ENCODE measurements around the gene LAMP1.
"Not testable (repeated sequence)": the region's sequence is repeated elsewhere in the genome, so short reads cannot be mapped to it uniquely, and the experiment has no call there.

LAMP1 gene

GRCh38 chr13:113296823-113297369 lies at the start of gene LAMP1:
LAMP1 (plus strand) TSS chr13:113297239; CDS start chr13:113297435, 196 bp downstream.
- peak; percentile 97 to 99 (median 98) for DNase-seq (ENCODE audit: low read depth in 2 of 3, low spot score in 1 of 3)

- DNase-seq (ENCODE audit: low read depth in 2 of 3, low spot score in 1 of 3): no peak
Observed at GRCh38 chr13:113252516-113253095, 44.4 kb upstream of the LAMP1 start.

- not testable (repeated sequence) for DNase-seq (ENCODE audit: low read depth in 2 of 3, low spot score in 1 of 3)
Observed at GRCh38 chr13:113257908-113258307, 39.1 kb upstream of the LAMP1 start.

- DNase-seq (ENCODE audit: low read depth in 2 of 3, low spot score in 1 of 3): no peak
Observed at GRCh38 chr13:113258321-113259054, 38.6 kb upstream of the LAMP1 start.

GRCh38 chr13:113260996-113261395 lies 36.0 kb upstream of the LAMP1 start:
- no peak for DNase-seq (ENCODE audit: low read depth in 2 of 3, low spot score in 1 of 3)

- DNase-seq (ENCODE audit: low read depth in 2 of 3, low spot score in 1 of 3): not testable (repeated sequence)
Observed at GRCh38 chr13:113263016-113263415, 34.0 kb upstream of the LAMP1 start.

- DNase-seq (ENCODE audit: low read depth in 2 of 3, low spot score in 1 of 3): no peak
Observed at GRCh38 chr13:113267642-113268405, 29.2 kb upstream of the LAMP1 start.

GRCh38 chr13:113272031-113272430 lies 25.0 kb upstream of the LAMP1 start:
- no peak for DNase-seq (ENCODE audit: low read depth in 2 of 3, low spot score in 1 of 3)

- no peak for DNase-seq (ENCODE audit: low read depth in 2 of 3, low spot score in 1 of 3)
Observed at GRCh38 chr13:113272701-113273181, 24.3 kb upstream of the LAMP1 start.

GRCh38 chr13:113273321-113273720 lies 23.7 kb upstream of the LAMP1 start:
- no peak for DNase-seq (ENCODE audit: low read depth in 2 of 3, low spot score in 1 of 3)

- no peak for DNase-seq (ENCODE audit: low read depth in 2 of 3, low spot score in 1 of 3)
Observed at GRCh38 chr13:113273851-113274590, 23.0 kb upstream of the LAMP1 start.

- DNase-seq (ENCODE audit: low read depth in 2 of 3, low spot score in 1 of 3): no peak
Observed at GRCh38 chr13:113274721-113275120, 22.3 kb upstream of the LAMP1 start.

- DNase-seq (ENCODE audit: low read depth in 2 of 3, low spot score in 1 of 3): peak in 1 of 3 donors; percentile 18
Observed at GRCh38 chr13:113275387-113275786, 21.7 kb upstream of the LAMP1 start.

GRCh38 chr13:113280126-113280525 lies 16.9 kb upstream of the LAMP1 start:
- DNase-seq (ENCODE audit: low read depth in 2 of 3, low spot score in 1 of 3): no peak

GRCh38 chr13:113283904-113284303 lies 13.1 kb upstream of the LAMP1 start:
- no peak for DNase-seq (ENCODE audit: low read depth in 2 of 3, low spot score in 1 of 3)

- DNase-seq (ENCODE audit: low read depth in 2 of 3, low spot score in 1 of 3): no peak
Observed at GRCh38 chr13:113288880-113289279, 8.2 kb upstream of the LAMP1 start.

- no peak for DNase-seq (ENCODE audit: low read depth in 2 of 3, low spot score in 1 of 3)
Observed at GRCh38 chr13:113291129-113291528, 5.9 kb upstream of the LAMP1 start.

- no peak for DNase-seq (ENCODE audit: low read depth in 2 of 3, low spot score in 1 of 3)
Observed at GRCh38 chr13:113292021-113292862, 4.8 kb upstream of the LAMP1 start.

- no peak for DNase-seq (ENCODE audit: low read depth in 2 of 3, low spot score in 1 of 3)
Observed at GRCh38 chr13:113293686-113294085, 3.4 kb upstream of the LAMP1 start.

GRCh38 chr13:113295776-113296175 lies 1.3 kb upstream of the LAMP1 start:
- no peak for DNase-seq (ENCODE audit: low read depth in 2 of 3, low spot score in 1 of 3)
